ENCODE data around the gene C1orf21.

- TF ChIP-seq CTCF (IDR thresholded peaks at IDR 0.05 in 8 of 11, conservative IDR thresholded peaks at IDR 0.05 in 3 of 11) (no peak), POLR2A (IDR thresholded peaks at IDR 0.05) (no peak)
These were observed 120.9 kb downstream of the C1orf21 start for GRCh38 chr1:184507604-184508280.
